ENCODE measurements around the gene SEMA4D.

- TF ChIP-seq CTCF (IDR thresholded peaks at IDR 0.05), result no peak
- no peak for TF ChIP-seq POLR2A (IDR thresholded peaks at IDR 0.05)
Measured at GRCh38 chr9:89410022-89410421, 87.9 kb downstream of the SEMA4D start.

Measured in uterus (tissue), 2 donors.